MCF 10A (cell line): Measurements from ENCODE around the gene SLC17A7. TPM values are rescaled to one million over a fixed set of nuclear protein-coding genes. Genes with fewer than 3 reads are reported as not detected.
A peak's percentile ranks its signal among the peaks of the same experiment; 100 is the strongest.

Experiments
- BruUV-seq: library from RNA; stranded (reverse); fragments of 400-500 nt; replicated peaks from 2 replicates; lab custom pipeline; 2021; lab: Mats Ljungman, UMichigan
- CTCF ChIA-PET: fragments of 300-600 bp; sonication (Branson Sonifier 250); formaldehyde crosslinking; extraction: SDS; loops from one replicate; lab custom pipeline; 2021; ENCODE audit warnings: antibody characterized with exemption, inconsistent platforms; lab: Yijun Ruan, JAX
- POLR2A ChIA-PET: fragments of 300-600, 350-650 bp; sonication (Branson Sonifier 250); formaldehyde crosslinking; extraction: SDS; loops from one replicate; lab custom pipeline; 2020; ENCODE audit warnings: antibody characterized with exemption, inconsistent platforms; lab: Yijun Ruan, JAX
- DNase-seq: peaks from one replicate; pipeline ENCODE4 v3.0.0-alpha.2; 2018; ENCODE audit not compliant: unreplicated experiment
- H3K27ac Mint-ChIP-seq: one replicate; pipeline ENCODE4 v1.8.0; 2022; ENCODE audit warnings: mild to moderate bottlenecking, low read depth, mixed read lengths; ENCODE audit not compliant: unreplicated experiment
- H3K27me3 Mint-ChIP-seq: one replicate; pipeline ENCODE4 v1.8.0; 2022; ENCODE audit warnings: mixed read lengths; ENCODE audit not compliant: insufficient read depth, unreplicated experiment
- H3K36me3 Mint-ChIP-seq: one replicate; pipeline ENCODE4 v1.8.0; 2022; ENCODE audit warnings: mild to moderate bottlenecking, moderate library complexity, mixed read lengths; ENCODE audit not compliant: insufficient read depth, unreplicated experiment
- H3K4me1 Mint-ChIP-seq: one replicate; pipeline ENCODE4 v1.8.0; 2022; ENCODE audit warnings: mixed read lengths; ENCODE audit not compliant: insufficient read depth, unreplicated experiment
- H3K4me3 Mint-ChIP-seq: one replicate; pipeline ENCODE4 v1.8.0; 2022; ENCODE audit warnings: mild to moderate bottlenecking, moderate library complexity, mixed read lengths; ENCODE audit not compliant: unreplicated experiment
- H3K9me3 Mint-ChIP-seq: one replicate; pipeline ENCODE4 v1.8.0; 2022; ENCODE audit warnings: mixed read lengths; ENCODE audit not compliant: unreplicated experiment
- intact Hi-C: fragments of 100-400 bp; cut with micrococcal nuclease; formaldehyde crosslinking; loops from 2 replicates; pipeline ENCODE4 v1.14.1; 2022
- total RNA-seq: library from RNA; stranded (reverse); gene quantifications from 2 replicates; pipeline ENCODE4 v1.2.3, GENCODE V29; 2022
- TF ChIP-seq, protein P1 (sequence below): fragments of 200-600 bp; IDR thresholded peaks from one replicate; pipeline ENCODE4 v1.8.0; 2022; ENCODE audit warnings: antibody characterized with exemption, mild to moderate bottlenecking; ENCODE audit not compliant: unreplicated experiment

SLC17A7 gene
- total RNA-seq, 1 experiment from 2014 or later = not detected

DNA sequence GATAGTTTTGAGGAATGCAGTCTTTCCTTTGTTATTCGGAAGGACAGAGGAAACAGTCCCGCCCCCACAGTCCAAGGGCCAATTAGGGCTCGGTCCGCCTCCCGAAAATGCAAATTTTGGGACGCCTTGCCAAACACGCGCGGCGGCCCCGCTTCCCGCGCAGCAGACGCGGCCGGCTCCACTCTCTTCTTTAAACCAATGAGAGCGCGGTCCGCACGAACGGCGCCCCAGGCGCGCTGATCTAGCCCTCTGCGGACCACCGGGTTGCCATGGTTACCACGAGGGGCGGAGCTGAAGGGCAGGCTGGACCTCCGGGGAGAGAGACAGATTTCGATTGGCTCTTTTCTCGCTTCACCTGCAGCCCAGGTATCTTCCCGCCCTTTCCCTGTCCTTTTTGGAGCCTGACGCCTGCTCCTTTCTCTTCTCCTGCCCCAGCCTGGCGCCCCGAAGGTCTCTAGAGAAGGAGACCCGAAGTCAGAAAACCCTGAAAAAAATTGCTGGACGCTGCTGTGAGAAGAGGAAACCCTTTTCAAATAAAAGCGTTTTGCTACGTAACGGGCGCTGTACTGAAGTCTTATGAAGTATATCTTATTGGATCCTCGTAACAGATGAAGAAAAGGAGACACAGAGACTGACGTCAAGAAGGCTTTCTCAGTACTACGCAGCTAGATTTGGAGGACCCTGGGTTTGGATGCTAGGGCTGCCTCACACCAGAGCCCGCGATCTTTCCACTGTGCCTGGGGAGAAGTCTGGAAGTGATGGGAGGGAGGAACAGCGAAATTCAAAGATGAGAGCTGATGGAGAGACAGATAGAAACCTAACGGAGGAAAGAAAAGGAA, 20.1 kb downstream of the SLC17A7 start:
- H3K9me3 Mint-ChIP-seq = no peaks in the 10 kb centered on the region
- H3K27ac Mint-ChIP-seq = no peak overlapping the region
- peak; percentile 77 for DNase-seq
- ChIA-PET POLR2A (interaction anchor here (1.1 kb wide), 1 partner anchor 30 kb away, joined by 4 read pairs; no protein-coding TSS in a partner anchor), CTCF (interaction anchor here (1.0 kb wide), 1 partner anchor 23 kb away, joined by 4 read pairs; no protein-coding TSS in a partner anchor)
- intact Hi-C loops = no loop called here
- H3K4me3 Mint-ChIP-seq = peak overlapping the region; percentile 42
- peaks cover 22% of the 10 kb centered on the region for H3K4me1 Mint-ChIP-seq
- no peaks in the 10 kb centered on the region for H3K36me3 Mint-ChIP-seq
- BruUV-seq = no TSS peak
- peaks cover 94% of the 10 kb centered on the region for H3K27me3 Mint-ChIP-seq
- TF ChIP-seq, protein P1, sequence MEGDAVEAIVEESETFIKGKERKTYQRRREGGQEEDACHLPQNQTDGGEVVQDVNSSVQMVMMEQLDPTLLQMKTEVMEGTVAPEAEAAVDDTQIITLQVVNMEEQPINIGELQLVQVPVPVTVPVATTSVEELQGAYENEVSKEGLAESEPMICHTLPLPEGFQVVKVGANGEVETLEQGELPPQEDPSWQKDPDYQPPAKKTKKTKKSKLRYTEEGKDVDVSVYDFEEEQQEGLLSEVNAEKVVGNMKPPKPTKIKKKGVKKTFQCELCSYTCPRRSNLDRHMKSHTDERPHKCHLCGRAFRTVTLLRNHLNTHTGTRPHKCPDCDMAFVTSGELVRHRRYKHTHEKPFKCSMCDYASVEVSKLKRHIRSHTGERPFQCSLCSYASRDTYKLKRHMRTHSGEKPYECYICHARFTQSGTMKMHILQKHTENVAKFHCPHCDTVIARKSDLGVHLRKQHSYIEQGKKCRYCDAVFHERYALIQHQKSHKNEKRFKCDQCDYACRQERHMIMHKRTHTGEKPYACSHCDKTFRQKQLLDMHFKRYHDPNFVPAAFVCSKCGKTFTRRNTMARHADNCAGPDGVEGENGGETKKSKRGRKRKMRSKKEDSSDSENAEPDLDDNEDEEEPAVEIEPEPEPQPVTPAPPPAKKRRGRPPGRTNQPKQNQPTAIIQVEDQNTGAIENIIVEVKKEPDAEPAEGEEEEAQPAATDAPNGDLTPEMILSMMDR = no peak

DNA sequence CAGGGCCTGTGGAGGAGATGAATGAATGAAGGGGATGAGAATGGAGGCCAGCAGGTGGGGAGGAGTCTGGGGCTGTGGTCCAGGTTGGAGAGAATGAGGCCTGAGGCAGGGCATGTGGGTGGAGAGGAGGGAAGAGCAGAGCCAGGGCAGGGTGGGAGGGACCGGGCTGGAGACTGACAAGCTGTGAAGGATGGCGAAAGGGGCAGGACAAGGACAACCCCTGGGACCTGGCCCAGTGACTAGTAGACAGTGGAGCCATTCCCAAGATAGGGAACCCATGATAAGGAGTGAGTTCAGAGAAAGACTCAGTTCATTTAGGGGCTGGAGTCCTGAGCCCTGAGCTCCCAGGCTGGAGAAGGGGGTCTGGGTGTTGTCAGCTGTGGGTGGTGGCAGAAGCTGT, 21.1 kb downstream of the SLC17A7 start:
- CTCF ChIA-PET = no interaction called here
- POLR2A ChIA-PET = interaction anchor here (1.1 kb wide), 1 partner anchor 29 kb away, joined by 4 read pairs; no protein-coding TSS in a partner anchor
- Mint-ChIP-seq H3K4me3 (no peak overlapping the region), H3K27ac (no peak overlapping the region), H3K4me1 (peaks cover 22% of the 10 kb centered on the region), H3K27me3 (peaks cover 84% of the 10 kb centered on the region), H3K36me3 (no peaks in the 10 kb centered on the region), H3K9me3 (no peaks in the 10 kb centered on the region)
- no TSS peak for BruUV-seq
- DNase-seq = no peak
- TF ChIP-seq, protein P1 = no peak
- intact Hi-C loops = no loop called here

DNA sequence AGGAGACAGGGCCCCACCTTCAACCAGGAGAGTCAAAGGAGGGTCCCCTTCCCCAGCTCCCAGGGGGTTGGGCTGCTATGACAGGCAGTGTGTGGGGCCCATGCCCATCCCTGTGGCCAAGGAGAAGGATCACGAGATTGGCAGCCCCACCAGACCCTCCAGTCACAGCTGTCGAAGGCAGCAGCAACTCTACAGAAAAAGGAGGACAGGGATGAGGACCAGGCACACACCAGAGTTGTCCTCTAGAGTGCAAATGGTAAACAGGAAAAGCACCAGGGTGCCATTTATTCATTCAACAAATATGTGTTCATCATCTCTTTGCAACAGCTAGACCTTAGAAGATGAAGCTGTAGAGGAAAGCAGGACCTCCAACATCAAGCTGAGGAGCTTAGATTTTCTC, 22.2 kb downstream of the SLC17A7 start:
- Mint-ChIP-seq H3K4me1 (peaks cover 22% of the 10 kb centered on the region), H3K4me3 (no peak overlapping the region), H3K27ac (no peak overlapping the region), H3K27me3 (peaks cover 73% of the 10 kb centered on the region), H3K36me3 (no peaks in the 10 kb centered on the region), H3K9me3 (no peaks in the 10 kb centered on the region)
- no TSS peak for BruUV-seq
- TF ChIP-seq, protein P1 = no peak
- POLR2A ChIA-PET = no interaction called here
- CTCF ChIA-PET = interaction anchor here (0.6 to 0.9 kb wide), 3 partner anchors 25 to 194 kb away, joined by 3 read pairs; no protein-coding TSS in a partner anchor
- intact Hi-C loops = no loop called here
- no peak for DNase-seq

DNA sequence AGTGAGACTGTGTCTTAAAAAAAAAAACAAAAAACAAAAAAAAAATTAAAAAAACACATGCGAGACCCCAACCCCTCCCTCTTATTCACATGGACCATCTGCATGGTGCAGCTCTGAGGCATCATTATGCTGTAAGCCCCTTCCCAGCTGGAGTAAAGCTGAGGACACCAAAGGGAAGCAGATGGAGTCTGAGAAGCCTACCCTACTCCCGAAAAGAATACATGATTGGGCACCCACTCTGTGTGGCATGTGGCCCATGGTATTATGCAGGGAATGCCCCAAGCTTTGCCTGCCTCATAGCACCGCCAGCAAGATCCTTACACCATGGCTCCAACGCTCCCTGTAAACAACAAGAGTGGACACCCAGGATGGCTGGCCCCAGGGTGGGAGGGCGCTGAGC, 22.8 kb downstream of the SLC17A7 start:
- Mint-ChIP-seq H3K27me3 (peaks cover 66% of the 10 kb centered on the region), H3K4me1 (peaks cover 18% of the 10 kb centered on the region), H3K4me3 (no peak overlapping the region), H3K36me3 (no peaks in the 10 kb centered on the region), H3K9me3 (no peaks in the 10 kb centered on the region), H3K27ac (no peak overlapping the region)
- BruUV-seq = no TSS peak
- CTCF ChIA-PET = interaction anchor here (0.5 to 0.9 kb wide), 5 partner anchors 25 to 807 kb away, joined by 3 read pairs; no protein-coding TSS in a partner anchor
- POLR2A ChIA-PET = no interaction called here
- TF ChIP-seq, protein P1 = no peak
- no peak for DNase-seq
- intact Hi-C loops = no loop called here
